Stimulated activated CD4-positive, alpha-beta T cell treated with anti-CD3 and anti-CD28 coated beads, Interleukin-2, amount 100 ng/mL, for 48 hours (primary cell): ENCODE data around the gene CEND1.
"Not testable (repeated sequence)": the region's sequence is repeated elsewhere in the genome, so short reads cannot be mapped to it uniquely, and the experiment has no call there.

Experiments used
- DNase-seq, 2 donors: peaks; one replicate each; pipeline ENCODE4 v3.0.0-alpha.2; 2020

Gene CEND1

DNA sequence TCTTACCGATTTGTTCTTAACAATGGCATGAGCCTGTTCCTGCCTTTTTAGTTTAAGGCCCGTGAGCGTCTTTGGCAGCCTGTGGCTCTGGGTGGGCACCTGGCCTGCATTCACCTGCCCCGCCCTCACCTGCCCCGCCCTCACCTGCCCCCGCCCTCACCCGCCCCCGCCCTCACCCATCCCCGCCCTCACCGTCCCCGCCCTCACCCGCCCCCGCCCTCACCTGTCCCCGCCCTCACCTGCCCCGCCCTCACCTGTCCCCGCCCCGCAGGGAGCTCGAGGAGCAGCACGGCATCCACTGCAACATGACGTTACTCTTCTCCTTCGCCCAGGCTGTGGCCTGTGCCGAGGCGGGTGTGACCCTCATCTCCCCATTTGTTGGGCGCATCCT lies 26.8 kb downstream of the CEND1 start:
- DNase-seq: no peak

DNA sequence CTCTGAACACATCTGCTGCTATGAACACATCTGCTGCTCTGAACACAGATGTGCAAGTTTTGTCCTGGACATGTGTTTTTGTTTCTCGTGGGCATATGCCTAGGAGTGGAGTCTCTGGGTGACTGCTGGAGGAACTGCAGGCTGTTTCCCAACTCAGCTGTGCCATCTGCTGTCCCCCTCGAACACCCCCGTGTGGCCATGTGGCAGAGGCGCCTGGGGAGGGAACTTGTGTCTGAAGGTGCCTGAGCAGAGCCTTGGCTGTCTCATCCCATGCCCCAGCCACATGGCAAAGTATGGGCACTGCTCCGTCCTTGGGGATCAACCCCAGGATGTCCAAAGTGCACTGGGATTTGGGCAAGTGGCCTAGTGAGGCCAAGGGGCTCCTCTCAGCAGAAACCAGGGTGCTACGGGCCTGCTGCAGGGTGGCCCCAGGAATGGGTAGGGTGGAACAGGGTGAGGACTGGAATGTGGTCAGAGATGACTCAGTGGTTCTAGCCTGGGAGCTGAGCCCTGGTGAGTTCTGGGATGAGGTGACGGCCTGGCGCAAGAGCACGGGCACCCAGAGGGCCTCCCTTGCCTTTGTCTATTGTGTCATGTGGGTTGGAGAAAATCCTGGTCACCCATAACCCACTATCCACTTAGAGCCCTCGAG lies 27.3 kb downstream of the CEND1 start:
- no peak for DNase-seq

DNA sequence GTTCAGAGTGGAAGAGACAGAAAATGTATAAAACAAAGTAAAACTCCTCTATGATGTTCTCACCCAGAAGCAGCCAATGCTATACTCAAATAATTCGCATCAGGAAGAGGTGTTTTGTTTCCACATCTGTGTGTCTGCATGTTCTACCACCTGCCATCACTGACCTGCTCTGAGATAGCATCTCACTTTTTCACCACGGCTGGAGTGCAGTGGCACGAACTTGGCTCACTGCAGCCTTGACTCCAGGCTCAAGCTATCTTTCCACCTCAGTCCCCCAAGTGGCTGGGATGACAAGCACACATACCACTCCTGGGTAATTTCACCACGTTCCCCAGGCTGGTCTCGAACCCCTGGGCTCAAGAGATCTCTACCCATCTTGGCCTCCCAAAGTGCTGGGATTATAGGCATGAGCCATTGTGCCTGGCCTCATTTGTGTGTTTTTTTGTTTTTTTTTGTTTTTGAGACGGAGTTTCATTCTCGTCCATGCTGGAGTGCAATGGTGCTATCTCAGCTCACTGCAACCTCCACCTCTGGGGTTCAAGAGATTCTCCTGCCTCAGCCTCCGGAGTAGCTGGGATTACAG lies 28.3 kb downstream of the CEND1 start:
- DNase-seq: no peak

GRCh38 chr11:760236-760635 lies 29.7 kb downstream of the CEND1 start:
- DNase-seq: no peak

- DNase-seq: no peak
Measured at GRCh38 chr11:749731-750130, 40.2 kb downstream of the CEND1 start.

DNA sequence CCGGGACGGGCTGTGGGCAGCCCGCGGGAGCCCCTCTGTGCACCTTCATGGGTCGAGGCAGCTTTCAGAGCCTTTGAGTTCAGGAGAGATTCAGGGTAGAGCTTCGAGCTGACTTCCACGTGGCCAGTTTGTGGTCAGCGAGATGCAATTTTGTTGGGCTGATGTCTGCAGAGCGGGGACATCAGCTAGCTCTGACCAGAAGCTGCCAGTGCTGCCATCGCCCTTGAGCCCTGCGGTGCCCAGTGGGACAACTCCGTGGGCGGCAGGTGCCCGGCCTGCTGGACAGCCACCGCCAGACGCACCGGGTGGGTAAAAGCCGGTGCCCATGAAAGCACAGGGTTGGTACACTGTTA lies 41.9 kb downstream of the CEND1 start:
- no peak for DNase-seq

- DNase-seq: peak; percentile 85 to 89
Measured at GRCh38 chr11:747158-748006, 42.5 kb downstream of the CEND1 start, which contains the start of gene TALDO1. Gene TALDO1, plus strand, starts transcription at chr11:747464. Its CDS starts 18 bp downstream, at chr11:747482.

- no peak for DNase-seq
Measured at GRCh38 chr11:746289-747157, 43.4 kb downstream of the CEND1 start.

DNA sequence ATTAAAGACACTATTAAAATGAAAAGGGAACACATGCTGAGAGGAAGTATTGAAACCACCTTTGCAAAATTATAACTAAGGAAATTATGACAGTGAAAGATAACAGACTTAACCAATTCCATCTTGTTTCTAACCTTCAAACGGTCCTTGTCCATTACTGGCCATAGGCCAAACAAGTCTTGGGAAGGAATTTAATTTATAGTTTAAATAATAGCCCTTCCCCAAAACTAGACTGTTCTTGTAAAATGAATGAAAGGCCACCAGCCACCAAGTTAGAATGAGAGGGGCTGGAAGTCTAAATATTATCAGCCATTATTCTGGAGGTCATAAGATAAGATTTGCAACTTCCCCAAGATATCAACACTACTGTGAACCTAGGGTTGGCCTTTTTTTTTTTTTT lies 44.5 kb downstream of the CEND1 start:
- DNase-seq: no peak

DNA sequence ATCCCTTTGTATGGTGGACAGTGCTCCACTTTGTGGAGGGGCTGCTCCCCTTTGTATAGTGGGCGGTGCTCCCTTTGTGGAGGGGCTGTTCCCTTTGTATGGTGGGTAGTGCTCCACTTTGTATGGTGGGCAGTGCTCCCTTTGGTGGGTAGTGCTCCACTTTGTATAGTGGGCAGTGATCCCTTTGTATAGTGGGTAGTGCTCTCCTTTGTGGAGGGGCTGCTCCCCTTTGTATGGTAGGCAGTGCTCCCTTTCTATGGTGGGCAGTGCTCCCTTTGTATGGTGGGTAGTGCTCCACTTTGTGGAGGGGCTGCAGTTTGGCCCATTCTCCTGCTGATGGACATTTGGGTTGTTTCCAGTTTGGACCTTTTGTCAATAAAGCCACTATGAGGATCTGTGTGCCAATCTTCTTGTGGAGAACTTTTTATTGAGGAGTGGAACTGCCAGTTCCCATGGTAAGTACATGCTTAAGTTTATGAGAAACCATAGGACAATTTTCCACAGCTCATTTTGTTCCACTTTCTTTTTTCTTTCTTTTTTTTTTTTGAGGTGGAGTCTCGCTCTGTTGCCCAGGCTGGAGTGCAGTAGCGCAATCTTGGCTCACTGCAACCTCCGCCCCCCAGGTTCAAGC lies 47.2 kb downstream of the CEND1 start:
- DNase-seq: no peak

GRCh38 chr11:742156-742546 lies 47.7 kb downstream of the CEND1 start:
- DNase-seq: no peak

- DNase-seq: not testable (repeated sequence)
Measured at GRCh38 chr11:737899-738298, 52.0 kb downstream of the CEND1 start.

GRCh38 chr11:737366-737765 lies 52.5 kb downstream of the CEND1 start:
- no peak for DNase-seq
